GM19035 (cell line): Measurements from ENCODE around the gene RASA2.
"Not testable (repeated sequence)": the region's sequence is repeated elsewhere in the genome, so short reads cannot be mapped to it uniquely, and the experiment has no call there.

Experiments
- ATAC-seq: cut with Tn5 transposase; IDR thresholded peaks from one replicate; pipeline ENCODE4 v1.9.1; 2021; ENCODE audit not compliant: unreplicated experiment

The RASA2 gene

DNA sequence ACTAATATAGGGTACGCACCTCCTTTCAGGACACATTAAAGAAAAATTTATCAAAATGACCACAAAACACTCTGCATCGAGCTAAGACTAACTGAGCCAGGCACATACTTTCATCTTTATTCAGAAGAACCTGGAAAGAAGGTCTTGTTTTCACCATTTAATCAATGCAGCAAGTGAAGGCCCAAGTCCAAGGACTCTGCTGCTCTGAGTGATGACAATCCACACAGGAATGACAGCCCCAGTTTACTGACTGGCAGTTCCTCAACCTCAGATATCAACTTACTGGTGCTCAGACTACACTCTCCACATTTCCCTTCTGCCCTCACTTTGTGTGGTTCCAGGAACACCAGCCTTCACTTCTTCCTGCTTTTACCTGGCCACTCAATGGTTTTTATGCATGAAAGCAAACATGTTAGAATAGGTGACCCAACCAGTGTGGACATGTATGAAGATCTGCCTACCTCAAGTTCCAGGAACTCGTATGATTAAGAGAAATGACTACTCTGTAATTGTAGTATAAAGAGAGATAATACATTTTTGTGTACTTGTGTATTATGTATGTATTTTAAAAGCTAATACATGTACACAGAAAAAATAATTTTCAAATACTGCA lies 29.1 kb upstream of the RASA2 start:
- ATAC-seq = no peak

DNA sequence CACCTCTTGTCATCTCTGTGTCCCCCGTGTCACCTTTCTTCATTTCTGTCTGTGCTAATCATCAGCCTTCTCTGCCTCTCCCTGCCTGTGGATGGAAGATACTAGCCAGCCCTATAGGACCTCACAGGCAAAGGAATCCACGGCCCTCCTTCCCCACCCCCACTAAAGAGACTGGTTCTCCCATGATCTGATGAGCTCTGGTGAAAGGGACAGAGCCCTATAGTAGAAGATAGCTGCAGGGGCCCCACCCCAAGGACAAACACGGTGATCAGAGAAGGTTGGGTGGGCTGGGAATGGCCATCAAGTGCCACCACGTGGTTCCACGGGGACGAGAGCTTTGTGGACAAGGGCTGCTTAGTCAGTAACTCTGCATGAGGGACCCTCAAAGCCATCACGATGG lies 27.8 kb upstream of the RASA2 start:
- ATAC-seq = no peak

DNA sequence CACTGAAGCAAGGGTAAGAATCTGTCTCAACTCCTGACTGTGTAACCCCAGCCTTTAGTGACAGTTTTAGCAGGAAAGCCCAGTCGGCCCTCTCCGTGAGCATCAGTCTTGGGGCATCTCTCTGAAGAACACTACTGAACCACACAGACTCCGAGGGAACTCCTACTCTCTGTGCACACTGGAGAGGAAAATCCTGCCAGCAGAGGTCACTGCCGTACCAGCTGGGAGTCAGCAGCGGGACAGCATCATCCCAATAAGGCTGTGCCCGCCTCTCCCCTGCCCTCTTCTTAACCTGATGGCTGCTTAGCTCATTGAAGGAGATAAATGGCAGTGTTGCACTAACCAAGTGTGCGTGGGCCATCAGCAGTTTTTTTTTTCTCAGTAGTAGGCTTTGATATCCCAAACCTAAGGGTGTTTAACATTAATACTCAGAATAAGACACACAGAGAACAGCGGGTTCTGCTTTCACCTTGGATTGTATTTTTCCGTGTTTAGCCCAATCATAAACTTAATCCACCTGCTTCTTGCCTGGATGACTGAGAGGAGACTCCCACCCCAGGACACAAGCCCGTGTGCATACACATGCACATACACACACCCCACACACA lies 26.6 kb upstream of the RASA2 start:
- ATAC-seq = peak; percentile 90

DNA sequence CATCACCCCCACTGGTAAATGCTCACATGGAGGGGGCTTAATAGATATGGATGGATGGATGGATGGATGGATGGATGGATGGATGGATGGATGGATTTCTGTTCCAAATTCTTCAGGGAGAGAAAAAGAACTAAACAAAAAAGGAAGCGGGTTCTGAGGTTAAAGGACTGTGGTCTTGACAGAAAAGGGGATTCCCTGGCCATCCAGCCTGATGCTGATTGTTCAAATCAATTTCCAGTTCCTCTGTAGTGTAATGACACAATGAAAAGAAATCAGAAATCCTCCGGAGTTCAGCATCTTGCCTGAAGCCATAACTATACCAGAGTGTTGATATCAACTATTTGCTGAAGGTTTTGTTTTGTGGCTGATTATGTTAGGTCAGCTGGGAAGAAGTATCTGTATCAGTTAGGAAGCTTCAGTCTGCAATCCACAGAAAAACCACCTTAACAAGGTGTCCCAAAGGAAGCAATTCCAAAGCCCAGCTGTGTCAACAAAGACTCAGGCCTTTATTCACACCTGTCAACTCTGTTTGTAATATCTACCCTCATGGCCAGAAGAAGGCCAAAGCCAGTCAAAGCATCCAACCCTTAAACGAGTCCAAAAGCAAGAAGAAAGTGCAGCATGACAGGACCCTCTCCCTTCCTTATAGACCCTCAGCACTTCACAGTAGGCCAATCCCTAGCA lies 24.5 kb upstream of the RASA2 start:
- ATAC-seq = no peak

DNA sequence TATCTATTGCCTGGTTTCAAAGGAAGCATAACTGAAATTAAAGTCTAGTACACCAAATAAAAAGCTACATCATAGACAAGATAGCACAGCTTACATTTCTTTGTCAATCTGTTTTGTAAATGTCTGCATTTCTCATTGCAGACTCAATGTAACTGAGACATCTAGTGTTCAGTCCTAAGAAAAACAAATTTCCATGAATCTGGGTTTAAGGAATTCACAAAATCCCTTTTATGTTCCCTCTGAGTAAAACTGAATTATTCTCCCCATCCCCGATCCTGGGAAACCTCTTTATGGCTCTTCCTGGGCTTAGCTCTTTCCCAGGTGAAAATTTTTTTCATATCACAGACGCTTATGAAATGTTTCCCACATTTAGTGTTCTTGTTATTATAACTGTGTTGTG lies 21.6 kb upstream of the RASA2 start:
- ATAC-seq = no peak

DNA sequence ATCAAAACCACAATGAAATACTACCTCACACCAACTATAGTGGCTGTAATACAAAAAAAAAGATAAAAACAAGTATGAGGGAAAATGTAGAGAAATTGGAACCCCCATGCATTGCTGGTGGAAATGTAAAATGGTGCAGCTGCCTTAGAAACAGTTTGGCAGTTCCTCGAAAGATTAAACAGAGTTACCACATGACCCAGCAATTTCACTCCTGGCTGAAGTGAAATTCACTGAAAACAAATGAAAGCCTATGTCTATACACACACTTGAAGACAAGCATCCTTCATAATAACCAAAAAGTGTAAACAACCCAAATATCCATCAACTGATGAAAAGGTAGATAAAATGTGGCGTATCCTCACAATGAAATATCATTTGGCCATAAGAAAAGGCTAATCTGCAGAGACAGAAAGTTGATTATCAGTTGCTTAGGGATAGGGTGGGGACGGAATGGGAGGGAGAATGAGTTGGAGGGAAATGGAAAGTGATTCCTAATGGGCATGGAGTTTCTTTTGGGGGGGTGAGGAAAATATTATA lies 20.1 kb upstream of the RASA2 start:
- ATAC-seq = no peak

DNA sequence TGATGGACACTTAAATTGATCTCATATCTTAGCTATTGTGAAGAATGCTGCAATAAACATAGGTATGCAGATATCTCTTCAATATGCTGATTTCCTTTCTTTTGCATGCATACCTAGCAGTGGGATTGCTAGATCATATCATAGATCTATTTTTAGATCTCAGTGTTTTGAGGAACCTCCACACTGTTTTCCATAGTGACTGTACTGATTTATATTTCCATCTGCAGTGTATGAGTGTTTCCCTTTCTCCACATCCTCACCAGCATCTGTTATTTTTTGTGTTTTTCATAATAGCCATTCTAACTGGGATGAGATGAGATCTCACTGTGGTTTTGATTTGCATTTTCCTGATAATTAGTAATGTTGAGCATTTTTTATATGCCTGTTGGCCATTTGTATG lies 17.1 kb upstream of the RASA2 start:
- no peak for ATAC-seq

DNA sequence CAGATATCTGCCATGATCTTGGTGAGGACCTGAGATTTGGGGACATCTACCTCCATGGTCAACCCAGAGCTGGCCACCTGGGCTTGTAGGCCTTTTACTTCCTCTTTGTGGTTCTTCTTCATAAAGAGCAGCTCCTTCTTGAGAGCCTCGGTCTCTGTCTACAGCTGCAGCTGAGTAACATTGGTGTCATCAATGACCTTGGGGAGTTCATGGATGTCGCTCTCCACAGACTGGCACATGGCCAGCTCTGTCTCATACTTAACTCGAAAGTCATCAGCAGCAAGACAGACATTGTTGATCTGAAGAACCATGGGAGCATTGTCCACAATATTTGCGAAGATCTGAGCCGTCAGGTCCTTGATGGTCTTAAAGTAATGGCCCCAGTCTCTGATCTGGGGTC lies 15.7 kb upstream of the RASA2 start:
- no peak for ATAC-seq

DNA sequence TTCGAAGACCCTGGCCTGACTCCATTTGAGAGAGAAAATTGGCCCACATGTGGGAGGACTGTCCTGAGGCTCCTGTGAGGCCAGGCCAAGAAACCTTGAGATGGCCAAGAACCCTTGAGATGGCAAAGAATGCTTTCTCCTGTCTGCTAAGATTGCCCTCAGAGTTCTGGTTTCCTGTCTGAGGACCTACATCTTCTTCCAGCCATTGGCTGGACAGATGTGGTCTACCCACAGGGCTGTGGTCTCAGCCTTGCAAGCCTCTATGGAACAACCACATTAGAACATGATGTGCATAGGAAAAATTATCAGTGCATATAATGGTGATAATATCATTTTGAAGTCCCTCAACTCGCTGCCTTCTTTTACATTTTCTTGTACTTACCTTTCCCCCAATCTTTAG lies 10.8 kb upstream of the RASA2 start:
- ATAC-seq = no peak

DNA sequence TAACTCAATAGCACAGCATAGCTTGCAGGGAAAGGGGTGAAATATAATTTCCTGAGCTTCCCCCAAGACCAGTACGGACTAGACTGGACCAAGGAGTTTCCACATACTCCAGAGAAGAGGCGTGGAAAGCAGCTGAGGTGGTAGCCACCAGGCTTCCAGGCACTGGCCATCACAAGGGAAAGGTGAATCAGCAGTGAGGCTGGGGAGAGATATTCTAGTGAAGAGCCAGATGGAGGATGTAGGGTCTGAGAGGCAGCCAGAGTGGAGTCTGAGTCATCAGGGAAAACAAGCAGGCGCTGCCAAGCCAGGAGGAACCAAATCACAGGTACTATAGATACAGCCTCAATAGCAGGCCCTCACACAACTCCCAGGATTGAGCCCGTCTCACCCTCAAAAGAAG lies 9.6 kb upstream of the RASA2 start:
- no peak for ATAC-seq

DNA sequence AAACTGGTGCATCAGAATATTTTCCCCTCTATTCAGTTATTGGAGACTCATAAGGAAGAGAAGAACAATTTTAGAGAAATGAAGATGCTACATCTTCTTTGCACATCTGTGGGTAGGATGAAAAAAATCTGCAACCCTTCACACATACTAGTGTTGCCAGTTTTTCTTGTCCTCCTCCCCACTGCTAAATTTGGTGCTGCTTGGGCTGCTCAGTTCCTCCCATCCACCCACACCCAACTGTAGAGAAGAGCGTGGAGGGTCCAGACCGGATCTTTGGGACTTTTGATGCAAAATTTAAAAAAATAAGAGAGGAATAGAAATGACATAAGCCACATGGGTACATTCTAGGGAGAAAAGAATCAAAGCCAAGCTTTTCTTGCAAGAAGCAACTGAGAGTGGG lies 8.7 kb upstream of the RASA2 start:
- no peak for ATAC-seq

DNA sequence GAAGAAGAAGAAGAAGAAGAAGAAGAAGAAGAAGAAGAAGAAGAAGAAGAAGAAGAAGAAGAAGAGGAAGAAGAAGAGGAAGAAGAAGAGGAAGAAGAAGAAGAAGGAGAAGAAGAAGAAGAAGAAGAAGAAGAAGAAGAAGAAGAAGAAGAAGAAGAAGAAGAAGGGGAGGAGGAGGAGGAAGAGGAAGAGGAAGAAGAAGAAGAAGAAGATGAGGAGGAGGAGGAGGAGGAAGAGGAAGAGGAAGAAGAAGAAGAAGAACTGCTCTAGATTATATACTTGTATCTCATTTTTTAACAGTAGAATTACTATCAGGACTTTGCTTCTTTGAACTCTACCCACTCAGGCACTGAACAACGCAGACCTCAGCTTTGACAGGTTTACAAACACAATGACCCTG lies 8.0 kb upstream of the RASA2 start:
- not testable (repeated sequence) for ATAC-seq

DNA sequence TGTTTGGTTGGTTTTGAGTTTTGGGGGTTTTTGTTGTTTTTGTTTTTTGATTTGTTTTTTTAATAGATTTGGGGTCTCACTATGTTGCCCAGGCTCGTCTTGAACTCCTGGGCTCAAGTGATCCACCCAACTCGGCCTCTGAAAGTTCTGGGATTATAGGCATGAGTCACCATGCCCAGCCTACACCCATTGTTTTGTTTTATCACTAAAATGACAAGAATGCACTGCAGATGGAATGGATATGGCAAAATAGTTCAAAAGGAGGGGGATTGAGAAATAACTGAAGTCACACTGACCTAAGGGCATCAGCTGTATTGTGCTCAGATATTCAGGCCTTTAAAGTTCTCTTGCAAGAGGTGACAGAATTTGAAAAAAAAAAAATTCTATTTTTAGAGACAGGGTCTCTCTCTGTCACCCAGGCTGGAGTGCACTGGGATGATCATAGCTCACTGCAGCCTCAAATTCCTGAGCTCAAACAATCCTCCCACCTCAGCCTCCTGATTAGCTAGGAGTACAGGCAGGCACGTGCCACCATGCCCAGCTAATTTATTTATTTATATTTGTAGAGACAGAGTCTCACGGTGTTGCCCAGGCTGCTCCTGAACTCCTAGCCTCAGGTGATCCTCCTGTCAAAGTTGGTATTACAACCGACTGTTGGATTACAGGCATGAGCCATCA lies 4.4 kb upstream of the RASA2 start:
- no peak for ATAC-seq

DNA sequence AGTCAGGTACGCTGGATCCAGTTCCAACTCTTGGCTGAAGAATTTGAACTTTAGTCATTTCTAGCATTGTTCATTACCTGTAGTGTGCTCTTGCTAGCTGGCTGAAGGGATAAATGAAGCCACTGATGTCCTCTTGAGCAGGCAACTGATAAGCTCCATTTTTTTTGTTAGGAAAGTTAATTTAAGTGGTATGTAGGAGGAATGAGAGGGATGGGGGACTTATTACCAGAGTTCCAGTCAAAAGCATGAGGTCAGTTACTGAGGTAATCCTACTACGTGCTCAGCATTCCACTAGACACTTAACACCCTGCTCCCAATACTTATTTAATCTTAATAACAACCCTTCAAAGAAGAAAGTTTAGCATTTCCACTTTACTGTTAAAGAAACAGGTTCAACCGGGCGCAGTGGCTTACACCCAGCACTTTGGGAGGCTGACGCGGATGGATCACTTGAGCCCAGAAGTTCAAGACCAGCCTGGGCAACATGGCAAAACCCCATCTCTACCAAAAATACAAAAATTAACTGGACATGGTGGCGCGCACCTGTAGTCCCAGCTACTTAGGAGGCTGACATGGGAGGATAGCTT lies 2.0 kb upstream of the RASA2 start:
- no peak for ATAC-seq

DNA sequence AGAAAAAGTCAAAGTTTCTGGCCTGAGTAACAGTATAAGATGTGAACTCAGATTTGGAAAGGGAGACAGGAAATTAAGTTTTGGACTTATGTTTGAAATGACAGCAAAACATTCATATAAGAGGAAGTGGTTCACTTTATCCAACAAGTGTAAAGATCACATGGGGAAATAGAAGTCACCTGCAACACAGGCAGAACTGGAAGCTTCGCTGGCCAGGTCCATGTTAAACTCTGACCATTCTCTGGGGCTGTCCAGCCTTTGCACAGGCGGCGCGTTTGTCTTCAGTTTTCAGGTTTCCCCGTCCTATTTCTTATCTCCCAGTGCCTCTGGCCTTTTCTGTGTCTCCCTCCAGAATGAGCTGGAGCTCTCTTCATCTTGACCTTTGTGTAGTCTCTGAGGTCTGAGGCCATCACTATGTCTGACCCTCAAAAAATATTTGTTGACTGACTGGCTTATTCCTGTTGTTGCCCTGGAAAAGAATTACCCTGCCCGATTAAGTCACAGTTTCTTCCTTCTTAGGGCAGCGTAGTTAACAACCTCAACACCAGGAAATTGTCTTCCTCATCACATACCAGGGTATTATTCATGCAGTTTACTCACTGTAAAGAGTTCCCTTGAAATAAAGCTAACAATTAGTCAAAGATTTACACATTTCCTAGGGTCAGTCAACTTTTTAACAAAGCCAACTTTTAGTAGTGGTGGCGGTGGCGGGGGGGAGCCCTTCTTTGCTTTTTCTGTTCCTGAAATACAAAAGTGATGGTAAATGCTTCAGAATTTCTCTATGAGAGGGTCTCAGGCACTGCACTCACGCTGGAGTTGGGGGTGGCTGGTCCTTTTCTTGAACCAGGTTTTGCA lies 959 bp upstream of the RASA2 start:
- no peak for ATAC-seq

DNA sequence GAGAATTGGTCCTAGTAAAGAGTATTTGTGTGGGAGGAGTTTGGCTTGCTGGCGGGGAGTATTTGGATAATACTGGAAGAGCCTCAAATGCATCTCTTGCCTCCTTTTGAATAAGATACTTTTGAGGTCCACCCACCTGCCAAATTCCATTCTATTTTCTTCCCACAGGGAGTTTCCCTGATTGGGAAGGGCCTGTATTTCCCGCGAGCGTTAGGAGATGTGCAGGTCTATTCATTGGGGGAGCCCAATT lies 406 bp upstream of the RASA2 start:
- ATAC-seq = no peak

DNA sequence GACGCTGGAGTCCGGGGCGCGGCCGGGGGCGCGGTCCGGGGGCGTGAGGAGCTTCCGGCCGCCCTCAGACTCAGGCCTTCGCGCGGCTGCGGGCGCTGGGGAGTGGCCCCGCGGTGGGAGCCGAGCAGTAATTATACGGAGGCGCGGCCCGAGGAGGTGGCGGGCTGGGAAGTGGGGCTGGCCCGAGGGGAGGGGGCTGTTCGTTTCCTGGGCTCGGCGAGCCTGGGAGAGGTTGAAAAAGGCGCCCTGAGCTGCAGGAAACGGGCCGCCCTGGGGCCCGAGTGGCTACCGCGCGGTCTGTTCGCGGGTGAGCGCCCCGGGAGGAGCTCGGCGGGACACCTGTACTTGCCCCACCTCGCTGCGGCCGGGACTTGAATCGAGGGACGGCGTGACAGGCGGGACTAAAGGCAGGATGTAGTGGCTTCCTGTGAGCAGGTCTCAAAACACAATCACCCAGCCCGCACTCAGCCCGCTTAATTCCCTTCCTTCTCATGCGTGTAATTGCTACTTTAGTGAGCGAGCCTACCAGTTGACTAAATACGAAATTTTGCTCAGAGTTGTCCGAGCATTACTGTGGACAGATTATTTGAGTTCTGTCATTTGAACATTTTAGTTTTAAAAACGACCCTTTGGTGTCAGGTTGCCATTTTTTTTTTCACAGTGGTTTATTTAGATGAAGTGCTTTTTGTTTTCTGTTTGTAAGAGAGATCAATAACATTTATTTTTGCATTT lies 860 bp downstream of the RASA2 start:
- ATAC-seq = peak; percentile 85

DNA sequence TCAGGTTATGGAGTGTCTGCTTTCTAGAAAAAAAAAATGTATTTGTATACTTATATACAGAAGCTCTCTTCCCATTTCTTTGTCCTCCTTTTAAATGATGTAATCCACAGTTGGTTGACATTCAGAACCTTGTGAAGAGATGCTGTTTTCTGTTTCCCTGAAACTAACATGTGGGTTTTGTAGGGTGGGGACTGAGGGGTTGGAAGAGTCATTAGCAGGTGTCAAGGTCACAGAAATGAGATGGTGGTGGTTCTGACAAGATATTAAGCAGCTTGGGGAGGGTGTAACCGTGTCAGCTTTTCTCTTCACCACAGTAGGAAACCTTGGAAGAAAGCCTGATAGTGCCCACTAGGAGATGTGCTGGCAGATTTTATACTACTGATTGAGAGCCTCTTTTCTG lies 2.4 kb downstream of the RASA2 start:
- ATAC-seq = no peak

DNA sequence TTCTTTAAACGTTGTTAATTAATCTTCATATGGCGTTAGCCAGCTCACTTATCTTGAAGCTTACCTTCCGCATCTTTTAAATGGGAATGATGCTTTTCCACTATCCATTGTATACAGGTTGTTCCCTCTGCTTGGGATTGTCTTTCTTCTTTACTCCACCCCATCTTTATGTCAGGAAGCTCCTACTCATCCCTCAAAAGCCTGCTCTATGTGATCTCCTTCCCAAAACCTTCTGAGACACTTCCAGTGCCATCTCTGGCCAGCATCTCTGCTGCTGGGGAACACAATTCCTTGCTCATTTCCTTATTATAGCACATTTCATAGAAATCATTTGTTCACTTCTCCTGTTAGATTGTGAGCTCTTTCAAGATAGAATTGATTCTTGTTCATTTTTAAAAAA lies 4.3 kb downstream of the RASA2 start:
- ATAC-seq = no peak

DNA sequence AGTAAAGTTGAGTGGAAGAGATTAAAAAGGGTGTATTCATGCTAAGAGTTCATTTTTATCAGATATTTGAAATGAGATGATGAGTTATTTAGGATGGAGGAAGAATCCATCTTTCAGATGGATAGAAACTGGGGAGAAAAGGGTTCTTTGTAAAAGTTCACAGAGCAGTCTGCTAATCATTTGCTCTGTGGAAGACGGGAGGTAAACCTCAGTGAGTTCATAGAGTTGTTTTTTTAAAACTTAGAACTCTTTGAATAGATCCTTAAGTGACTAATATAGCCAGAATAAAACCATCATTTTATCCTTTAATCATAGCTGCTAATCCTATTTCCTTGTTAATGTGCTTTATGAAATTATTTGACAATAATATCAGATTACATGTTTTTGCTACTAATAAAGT lies 5.1 kb downstream of the RASA2 start:
- no peak for ATAC-seq
